Fibroblast of lung (primary cell): Measurements from ENCODE around the gene ZIM2. TPM values are rescaled to one million over a fixed set of nuclear protein-coding genes. Genes with fewer than 3 reads are reported as not detected.
"Not testable (repeated sequence)": the region's sequence is repeated elsewhere in the genome, so short reads cannot be mapped to it uniquely, and the experiment has no call there.

Experiments
- DNase-seq, 2 donors: peaks; one replicate each; pipeline versions ENCODE4 v3.0.0 to v3.0.0-alpha.2; 2010; ENCODE audit warnings: low read depth in 2 of 2
- H2AFZ ChIP-seq: 2 replicates; pipeline ENCODE4 v1.5.1; 2012; ENCODE audit warnings: low read length, control low read depth, inconsistent platforms
- H3K27ac ChIP-seq: 2 replicates; pipeline ENCODE4 v1.5.1; 2011; ENCODE audit warnings: low read length, control low read depth; ENCODE audit not compliant: insufficient read depth
- H3K27me3 ChIP-seq: 2 replicates; pipeline ENCODE4 v1.5.1; 2011; ENCODE audit warnings: mild to moderate bottlenecking, low read length; ENCODE audit not compliant: control insufficient read depth, insufficient read depth
- H3K36me3 ChIP-seq: 2 replicates; pipeline ENCODE4 v1.5.1; 2011; ENCODE audit warnings: low read length; ENCODE audit not compliant: control insufficient read depth, insufficient read depth
- H3K4me1 ChIP-seq: 2 replicates; pipeline ENCODE4 v1.5.1; 2011; ENCODE audit warnings: low read length; ENCODE audit not compliant: control insufficient read depth, insufficient read depth; ENCODE audit errors: extremely low read depth
- H3K4me2 ChIP-seq: 2 replicates; pipeline ENCODE4 v1.5.1; 2011; ENCODE audit warnings: low read length, control low read depth; ENCODE audit not compliant: insufficient read depth; ENCODE audit errors: extremely low read depth
- H3K4me3 ChIP-seq, 4 experiments: fragments of 200-600 bp in 1 of 4; sonication (generic) in 1 of 4; replicated peaks in 1 of 4; 2 replicates each; pipeline ENCODE4 v1.5.1; 2011 to 2016; ENCODE audit warnings: low read length in 4 of 4, low read depth in 3 of 4, mild to moderate bottlenecking in 3 of 4, control low read depth in 2 of 4, inconsistent platforms in 1 of 4, mixed read lengths in 1 of 4; ENCODE audit not compliant: insufficient read depth in 1 of 4; ENCODE audit errors: control extremely low read depth in 1 of 4
- H3K79me2 ChIP-seq: 2 replicates; pipeline ENCODE4 v1.5.1; 2012; ENCODE audit warnings: mild to moderate bottlenecking, low read length, inconsistent platforms; ENCODE audit not compliant: control insufficient read depth, insufficient read depth
- H3K9ac ChIP-seq: 2 replicates; pipeline ENCODE4 v1.5.1; 2011; ENCODE audit warnings: mild to moderate bottlenecking, low read length, control low read depth; ENCODE audit not compliant: insufficient read depth
- H3K9me3 ChIP-seq: 2 replicates; pipeline ENCODE4 v1.5.1; 2012; ENCODE audit warnings: low read depth, low read length; ENCODE audit not compliant: control insufficient read depth, insufficient read depth
- H4K20me1 ChIP-seq: 2 replicates; pipeline ENCODE4 v1.5.1; 2011; ENCODE audit warnings: low read length; ENCODE audit not compliant: control insufficient read depth, insufficient read depth; ENCODE audit errors: extremely low read depth
- CTCF ChIP-seq, 2 donors: IDR thresholded peaks in 1 of 2; conservative IDR thresholded peaks in 1 of 2; 1 replicate in 1 of 2; 2 replicates in 1 of 2; pipeline ENCODE4 v1.5.1; 2011 to 2012; ENCODE audit warnings: low read length in 2 of 2, control low read depth in 1 of 2, inconsistent platforms in 1 of 2, low read depth in 1 of 2, mild to moderate bottlenecking in 1 of 2
- EZH2 ChIP-seq: IDR thresholded peaks from 2 replicates; pipeline ENCODE4 v1.5.1; 2012; ENCODE audit warnings: low read length, control low read depth, mild to moderate bottlenecking; ENCODE audit errors: missing control alignments
- polyA plus RNA-seq, 2 donors: library from polyadenylated mRNA; depleted of rRNA in 1 of 2; stranded (reverse) in 1 of 2; unstranded in 1 of 2; fragments of >200 nt; gene quantifications; 2 replicates each; pipeline ENCODE4 v1.2.1, GENCODE V29; 2011 to 2012; ENCODE audit warnings: missing spikeins in 1 of 2
- total RNA-seq: library from RNA; depleted of rRNA; stranded (reverse); fragments of >200 nt; gene quantifications from 2 replicates; pipeline ENCODE4 v1.2.1, GENCODE V29; 2014

The ZIM2 gene
- total and polyA plus RNA-seq, 2 donors (not counting 1 experiment from before 2014, with no cell fraction given): not detected

GRCh38 chr19:56862741-56863140 is 22.2 kb upstream of the ZIM2 start:
- TF ChIP-seq EZH2 (no peak), CTCF (conservative IDR thresholded peaks at IDR 0.05 in 1 of 2, IDR thresholded peaks at IDR 0.05 in 1 of 2; ENCODE audit: low read depth in 1 of 2, low read length in 2 of 2) (no peak)
- H3K27ac ChIP-seq: no peak overlapping the region
- no peak overlapping the region for H3K4me3 ChIP-seq
- H3K9me3 ChIP-seq: no peaks in the 10 kb centered on the region
- no peaks in the 10 kb centered on the region for H3K36me3 ChIP-seq
- no peak overlapping the region for H3K4me2 ChIP-seq
- no peak overlapping the region for H2AFZ ChIP-seq
- no peak overlapping the region for H3K9ac ChIP-seq
- H4K20me1 ChIP-seq: no peaks in the 10 kb centered on the region
- no peaks in the 10 kb centered on the region for H3K79me2 ChIP-seq
- no peak for DNase-seq
- no peaks in the 10 kb centered on the region for H3K27me3 ChIP-seq
- no peaks in the 10 kb centered on the region for H3K4me1 ChIP-seq

- DNase-seq, H3K27ac ChIP-seq, H3K27me3 ChIP-seq, H3K4me2 ChIP-seq, H3K9ac ChIP-seq, H3K79me2 ChIP-seq, H4K20me1 ChIP-seq, H3K4me3 ChIP-seq, H2AFZ ChIP-seq, H3K4me1 ChIP-seq, H3K9me3 ChIP-seq, H3K36me3 ChIP-seq: not testable (repeated sequence)
Observed at GRCh38 chr19:56860409-56860808, 19.9 kb upstream of the ZIM2 start.

- Histone ChIP-seq H3K9ac (no peak overlapping the region), H2AFZ (no peak overlapping the region), H3K4me2 (no peak overlapping the region), H3K36me3 (no peaks in the 10 kb centered on the region), H3K4me3 (no peak overlapping the region), H3K9me3 (no peaks in the 10 kb centered on the region), H3K79me2 (no peaks in the 10 kb centered on the region), H4K20me1 (no peaks in the 10 kb centered on the region), H3K27ac (no peak overlapping the region), H3K27me3 (no peaks in the 10 kb centered on the region), H3K4me1 (no peaks in the 10 kb centered on the region)
- DNase-seq: no peak
- no peak for TF ChIP-seq CTCF (conservative IDR thresholded peaks at IDR 0.05 in 1 of 2, IDR thresholded peaks at IDR 0.05 in 1 of 2; ENCODE audit: low read depth in 1 of 2, low read length in 2 of 2)
- TF ChIP-seq EZH2: no peak
Observed at GRCh38 chr19:56858026-56858425, 17.5 kb upstream of the ZIM2 start.
